A673 (cell line): ENCODE results near the gene ELK3. TPM values are rescaled to one million over a fixed set of nuclear protein-coding genes. Genes with fewer than 3 reads are reported as not detected.

Experiments used
- BruUV-seq: library from RNA; stranded (reverse); fragments of 400-500 nt; replicated peaks from 2 replicates; lab custom pipeline; 2021; lab: Mats Ljungman, UMichigan
- CTCF ChIA-PET: fragments of 300-600 bp; sonication (Branson Sonifier 250); formaldehyde crosslinking; loops from one replicate; lab custom pipeline; 2022; ENCODE audit warnings: antibody characterized with exemption; lab: Charles Lee
- POLR2A ChIA-PET: fragments of 300-600 bp; sonication (Branson Sonifier 250); formaldehyde crosslinking; loops from one replicate; lab custom pipeline; 2022; ENCODE audit warnings: antibody characterized with exemption; ENCODE audit not compliant: low non-redundant PET; lab: Charles Lee
- DNase-seq: peaks from one replicate; pipeline ENCODE4 v3.0.0-alpha.2; 2015; ENCODE audit warnings: low spot score
- H3K27ac ChIP-seq: fragments of 200-600 bp; sonication (generic); 2 replicates; pipeline ENCODE4 v1.5.1; 2016; ENCODE audit warnings: mixed run types, low read depth, mild to moderate bottlenecking, mixed read lengths, antibody characterized with exemption, low read length; ENCODE audit not compliant: poor library complexity, severe bottlenecking
- H3K27me3 ChIP-seq: fragments of 200-600 bp; sonication (generic); replicated peaks from 2 replicates; pipeline ENCODE4 v1.6.1; 2017; ENCODE audit warnings: mixed run types, low read depth, mild to moderate bottlenecking, mixed read lengths, antibody characterized with exemption, low read length; ENCODE audit not compliant: insufficient read depth, poor library complexity
- H3K36me3 ChIP-seq: fragments of 200-600 bp; sonication (generic); 2 replicates; pipeline ENCODE4 v1.6.1; 2016; ENCODE audit warnings: mixed run types, mild to moderate bottlenecking, mixed read lengths, antibody characterized with exemption, low read length; ENCODE audit not compliant: insufficient read depth, poor library complexity, severe bottlenecking
- H3K4me1 ChIP-seq: fragments of 200-600 bp; sonication (generic); 2 replicates; pipeline ENCODE4 v1.6.1; 2017; ENCODE audit warnings: mixed run types, mild to moderate bottlenecking, mixed read lengths, antibody characterized with exemption, low read length; ENCODE audit not compliant: insufficient read depth, poor library complexity, severe bottlenecking
- H3K4me3 ChIP-seq: fragments of 200-600 bp; sonication (generic); 2 replicates; pipeline ENCODE4 v1.5.1; 2016; ENCODE audit warnings: low read depth, mixed run types, mild to moderate bottlenecking, mixed read lengths, low read length; ENCODE audit not compliant: poor library complexity, severe bottlenecking
- H3K9me3 ChIP-seq: fragments of 200-600 bp; sonication (generic); 2 replicates; pipeline ENCODE4 v1.6.1; 2016; ENCODE audit warnings: mixed run types, low read depth, mild to moderate bottlenecking, mixed read lengths, antibody characterized with exemption, low read length; ENCODE audit not compliant: poor library complexity, severe bottlenecking
- EZH2 ChIP-seq: fragments of 200-600 bp; sonication (generic); IDR thresholded peaks from 2 replicates; pipeline ENCODE4 v1.6.1; 2017; ENCODE audit warnings: borderline replicate concordance, low read depth, mild to moderate bottlenecking, mixed read lengths, antibody characterized with exemption, low read length; ENCODE audit not compliant: poor library complexity, severe bottlenecking
- intact Hi-C: fragments of 100-400 bp; cut with micrococcal nuclease; formaldehyde crosslinking; loops from one replicate; pipeline ENCODE4 v1.10.0; 2022; ENCODE audit not compliant: unreplicated experiment
- total RNA-seq: library from RNA; stranded (reverse); gene quantifications from 2 replicates; pipeline ENCODE4 v1.2.3, GENCODE V29; 2021
- TF ChIP-seq, protein P1 (sequence below): fragments of 300-800, 200-600 bp; sonication (generic); conservative IDR thresholded peaks from 2 replicates; pipeline ENCODE4 v1.5.1; 2017; ENCODE audit warnings: low read depth, mild to moderate bottlenecking, antibody characterized with exemption, low read length, moderate library complexity, mixed read lengths

ELK3 gene
- total RNA-seq, 1 experiment from 2014 or later: 62.1 TPM

- Histone ChIP-seq H3K4me3 (no peak overlapping the region), H3K36me3 (no peaks in the 10 kb centered on the region), H3K27me3 (no peaks in the 10 kb centered on the region), H3K27ac (no peak overlapping the region), H3K9me3 (no peaks in the 10 kb centered on the region), H3K4me1 (no peaks in the 10 kb centered on the region)
- BruUV-seq: no TSS peak
- TF ChIP-seq EZH2: no peak
- TF ChIP-seq, protein P1, sequence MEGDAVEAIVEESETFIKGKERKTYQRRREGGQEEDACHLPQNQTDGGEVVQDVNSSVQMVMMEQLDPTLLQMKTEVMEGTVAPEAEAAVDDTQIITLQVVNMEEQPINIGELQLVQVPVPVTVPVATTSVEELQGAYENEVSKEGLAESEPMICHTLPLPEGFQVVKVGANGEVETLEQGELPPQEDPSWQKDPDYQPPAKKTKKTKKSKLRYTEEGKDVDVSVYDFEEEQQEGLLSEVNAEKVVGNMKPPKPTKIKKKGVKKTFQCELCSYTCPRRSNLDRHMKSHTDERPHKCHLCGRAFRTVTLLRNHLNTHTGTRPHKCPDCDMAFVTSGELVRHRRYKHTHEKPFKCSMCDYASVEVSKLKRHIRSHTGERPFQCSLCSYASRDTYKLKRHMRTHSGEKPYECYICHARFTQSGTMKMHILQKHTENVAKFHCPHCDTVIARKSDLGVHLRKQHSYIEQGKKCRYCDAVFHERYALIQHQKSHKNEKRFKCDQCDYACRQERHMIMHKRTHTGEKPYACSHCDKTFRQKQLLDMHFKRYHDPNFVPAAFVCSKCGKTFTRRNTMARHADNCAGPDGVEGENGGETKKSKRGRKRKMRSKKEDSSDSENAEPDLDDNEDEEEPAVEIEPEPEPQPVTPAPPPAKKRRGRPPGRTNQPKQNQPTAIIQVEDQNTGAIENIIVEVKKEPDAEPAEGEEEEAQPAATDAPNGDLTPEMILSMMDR: no peak
- intact Hi-C loops: no loop called here
- CTCF ChIA-PET: no interaction called here
- POLR2A ChIA-PET: no interaction called here
- DNase-seq: peak; percentile 60
Measured at GRCh38 chr12:96170328-96170727, 23.8 kb upstream of the ELK3 start.

DNA sequence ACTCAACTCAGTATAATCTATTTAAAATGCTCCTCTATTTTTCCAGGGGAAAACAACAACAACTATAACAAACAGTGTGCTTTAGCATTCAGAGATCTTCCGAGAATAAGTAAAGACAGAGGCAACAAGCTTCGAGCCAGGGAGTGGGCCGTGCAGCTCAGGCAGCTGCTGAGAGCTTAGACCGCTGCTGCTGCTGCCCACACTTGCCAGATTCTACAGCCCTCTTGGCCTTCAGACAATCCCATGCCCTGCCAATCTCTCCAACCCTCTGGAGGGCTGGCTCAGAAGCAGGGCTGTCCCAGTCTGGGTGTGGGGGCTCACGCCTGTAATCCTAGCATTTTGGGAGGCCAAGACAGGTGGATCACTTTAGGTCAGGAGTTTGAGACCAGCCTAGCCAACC is 23.4 kb upstream of the ELK3 start:
- CTCF ChIA-PET: interaction anchor here (0.6 kb wide), 1 partner anchor 227 kb away, joined by 3 read pairs; no protein-coding TSS in a partner anchor
- intact Hi-C loops: no loop called here

DNA sequence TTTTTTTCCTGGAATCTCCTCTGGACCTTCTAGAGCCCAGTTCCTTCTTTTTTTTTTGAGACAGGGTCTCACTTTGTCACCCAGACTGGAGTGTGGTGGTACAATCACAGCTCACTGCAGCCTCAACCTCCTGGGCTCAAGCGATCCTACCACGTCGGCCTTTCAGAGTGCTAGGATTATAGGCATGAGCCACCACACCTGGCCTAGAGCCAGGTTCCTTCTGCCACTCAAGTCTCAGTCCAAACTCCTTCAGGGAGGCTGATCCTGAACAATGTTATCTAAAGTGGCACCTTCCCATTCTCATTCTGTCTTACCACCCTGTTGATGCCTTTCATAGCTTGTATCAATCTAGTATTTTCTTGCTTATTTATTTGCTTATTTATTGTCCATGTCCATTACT is 22.3 kb upstream of the ELK3 start:
- H3K9me3 ChIP-seq: no peaks in the 10 kb centered on the region
- H3K27ac ChIP-seq: no peak overlapping the region
- no TSS peak for BruUV-seq
- ChIA-PET CTCF (no interaction called here), POLR2A (no interaction called here)
- no peak overlapping the region for H3K4me3 ChIP-seq
- no peaks in the 10 kb centered on the region for H3K36me3 ChIP-seq
- no peaks in the 10 kb centered on the region for H3K27me3 ChIP-seq
- no peaks in the 10 kb centered on the region for H3K4me1 ChIP-seq
- no peak for DNase-seq
- TF ChIP-seq, protein P1: no peak
- no peak for TF ChIP-seq EZH2
- intact Hi-C loops: no loop called here

More for the DNA sequence above, 23.4 kb upstream of the ELK3 start:
- BruUV-seq: no TSS peak
- H3K4me1 ChIP-seq: no peaks in the 10 kb centered on the region
- no peaks in the 10 kb centered on the region for H3K9me3 ChIP-seq
- TF ChIP-seq, protein P1: no peak
- TF ChIP-seq EZH2: no peak
- H3K36me3 ChIP-seq: no peaks in the 10 kb centered on the region
- H3K4me3 ChIP-seq: no peak overlapping the region
- DNase-seq: no peak
- no peak overlapping the region for H3K27ac ChIP-seq
- no peaks in the 10 kb centered on the region for H3K27me3 ChIP-seq
- POLR2A ChIA-PET: no interaction called here
